ENCODE data around the gene NPB. TPM values are rescaled to one million over a fixed set of nuclear protein-coding genes. Genes with fewer than 3 reads are reported as not detected.
A peak's percentile ranks its signal among the peaks of the same experiment; 100 is the strongest.

NPB gene
- polyA plus RNA-seq, 1 donor (not counting 4 experiments of a cell fraction or from before 2014, with no cell fraction given) = not detected

GRCh38 chr17:81926451-81927151 is 24.6 kb downstream of the NPB start:
- FAIRE-seq (no peak), DNase-seq (ENCODE audit: low read depth, low spot score) (no peak)
- peak overlapping the region; percentile 84 for H3K4me2 ChIP-seq (ENCODE audit: control insufficient read depth, extremely low read depth, insufficient read depth, low read depth, low read length)
- dilution Hi-C loops (cut with MboI; ENCODE audit: extremely low pct_ligation_motif_present, low sequenced_read_pairs) = no loop called here
- H2AFZ ChIP-seq (ENCODE audit: control insufficient read depth, low read length) = no peak overlapping the region
- no peaks in the 10 kb centered on the region for H3K9me3 ChIP-seq (ENCODE audit: control insufficient read depth, low read depth, low read length)
- H3K9ac ChIP-seq (ENCODE audit: control insufficient read depth, extremely low read depth, insufficient read depth, low read length) = peak overlapping the region; percentile 88
- peaks cover 6 to 10% of the 10 kb centered on the region in 2 experiments for H3K36me3 ChIP-seq (ENCODE audit: control insufficient read depth in 2 of 2, extremely low read depth in 1 of 2, insufficient read depth in 2 of 2, low read length in 2 of 2)
- TF ChIP-seq CTCF (optimal IDR thresholded peaks at IDR 0.05 in 1 of 3, IDR thresholded peaks at IDR 0.05 in 1 of 3, conservative IDR thresholded peaks at IDR 0.05 in 1 of 3; ENCODE audit: extremely low read depth in 1 of 3, insufficient read depth in 2 of 3, low read length in 3 of 3) (no peak), EZH2 (IDR thresholded peaks at IDR 0.05; ENCODE audit: low read length) (no peak)
- peak overlapping the region; percentile 78 to 84 (median 79) for H3K4me3 ChIP-seq (ENCODE audit: control insufficient read depth in 2 of 3, extremely low read depth in 1 of 3, insufficient read depth in 2 of 3, low read depth in 1 of 3, low read length in 3 of 3)
- H3K4me1 ChIP-seq (ENCODE audit: control insufficient read depth, extremely low read depth, insufficient read depth, low read length) = peaks cover 35% of the 10 kb centered on the region
- peaks cover 52% of the 10 kb centered on the region for H3K79me2 ChIP-seq (ENCODE audit: control insufficient read depth, insufficient read depth, low read length)
- H3K27me3 ChIP-seq (ENCODE audit: control insufficient read depth, extremely low read depth, insufficient read depth, low read length) = no peaks in the 10 kb centered on the region
- peaks cover 5% of the 10 kb centered on the region for H4K20me1 ChIP-seq (ENCODE audit: control insufficient read depth, extremely low read depth, insufficient read depth, low read length)
- H3K9me1 ChIP-seq (ENCODE audit: control insufficient read depth, extremely low read depth, insufficient read depth, low read length) = no peaks in the 10 kb centered on the region
- H3K27ac ChIP-seq (ENCODE audit: control insufficient read depth, insufficient read depth, low read length) = peak overlapping the region; percentile 85

GRCh38 chr17:81927152-81927652 is 25.2 kb downstream of the NPB start:
- H3K27me3 ChIP-seq (ENCODE audit: control insufficient read depth, extremely low read depth, insufficient read depth, low read length) = no peaks in the 10 kb centered on the region
- H3K9me1 ChIP-seq (ENCODE audit: control insufficient read depth, extremely low read depth, insufficient read depth, low read length) = no peaks in the 10 kb centered on the region
- H3K9ac ChIP-seq (ENCODE audit: control insufficient read depth, extremely low read depth, insufficient read depth, low read length) = peak overlapping the region; percentile 88
- H3K4me1 ChIP-seq (ENCODE audit: control insufficient read depth, extremely low read depth, insufficient read depth, low read length) = peaks cover 35% of the 10 kb centered on the region
- TF ChIP-seq EZH2 (IDR thresholded peaks at IDR 0.05; ENCODE audit: low read length) = no peak
- no peak for TF ChIP-seq CTCF (optimal IDR thresholded peaks at IDR 0.05 in 1 of 3, IDR thresholded peaks at IDR 0.05 in 1 of 3, conservative IDR thresholded peaks at IDR 0.05 in 1 of 3; ENCODE audit: extremely low read depth in 1 of 3, insufficient read depth in 2 of 3, low read length in 3 of 3)
- no peaks in the 10 kb centered on the region for H3K9me3 ChIP-seq (ENCODE audit: control insufficient read depth, low read depth, low read length)
- no peak overlapping the region for H3K4me2 ChIP-seq (ENCODE audit: control insufficient read depth, extremely low read depth, insufficient read depth, low read depth, low read length)
- dilution Hi-C loops (cut with MboI; ENCODE audit: extremely low pct_ligation_motif_present, low sequenced_read_pairs) = no loop called here
- peak overlapping the region; percentile 78 to 84 (median 79) for H3K4me3 ChIP-seq (ENCODE audit: control insufficient read depth in 2 of 3, extremely low read depth in 1 of 3, insufficient read depth in 2 of 3, low read depth in 1 of 3, low read length in 3 of 3)
- H3K27ac ChIP-seq (ENCODE audit: control insufficient read depth, insufficient read depth, low read length) = peak overlapping the region; percentile 85
- no peak for DNase-seq (ENCODE audit: low read depth, low spot score)
- no peak overlapping the region for H2AFZ ChIP-seq (ENCODE audit: control insufficient read depth, low read length)
- peaks cover 2 to 4% of the 10 kb centered on the region in 2 experiments for H3K36me3 ChIP-seq (ENCODE audit: control insufficient read depth in 2 of 2, extremely low read depth in 1 of 2, insufficient read depth in 2 of 2, low read length in 2 of 2)
- peaks cover 5% of the 10 kb centered on the region for H4K20me1 ChIP-seq (ENCODE audit: control insufficient read depth, extremely low read depth, insufficient read depth, low read length)
- peaks cover 47% of the 10 kb centered on the region for H3K79me2 ChIP-seq (ENCODE audit: control insufficient read depth, insufficient read depth, low read length)
- no peak for FAIRE-seq
